Right lobe of liver (tissue), 6 donors: Measurements from ENCODE around the gene TRMO. TPM values are rescaled to one million over a fixed set of nuclear protein-coding genes. Genes with fewer than 3 reads are reported as not detected.

ENCODE experiments used
- ATAC-seq, 4 donors: fragments of 200-7000 bp; cut with Tn5 transposase; one replicate each; pipeline ENCODE4 v1.9.1; 2020; ENCODE audit warnings: mild to moderate bottlenecking in 4 of 4, moderate library complexity in 4 of 4
- DNase-seq, 3 donors: peaks; one replicate each; pipeline ENCODE4 v3.0.0-alpha.2; 2020
- H3K27ac ChIP-seq, 3 donors: fragments of 200-600 bp; one replicate each; pipeline ENCODE4 v1.8.0; 2022
- H3K27me3 ChIP-seq, 2 donors: fragments of 200-600 bp; one replicate each; pipeline ENCODE4 v1.8.0; 2022
- H3K36me3 ChIP-seq, 4 donors: fragments of 200-600 bp; sonication (generic) in 1 of 4; one replicate each; pipeline versions ENCODE4 v1.5.1 to v1.8.0; 2017 to 2022; ENCODE audit warnings: control low read depth in 1 of 4
- H3K4me1 ChIP-seq, 4 donors: fragments of 200-600 bp; sonication (generic) in 1 of 4; one replicate each; pipeline versions ENCODE4 v1.5.1 to v1.8.0; 2017 to 2022; ENCODE audit warnings: control low read depth in 1 of 4
- H3K4me3 ChIP-seq, 3 donors: fragments of 200-600 bp; one replicate each; pipeline ENCODE4 v1.8.0; 2022
- H3K9me3 ChIP-seq, 4 donors: fragments of 200-600 bp; sonication (generic) in 1 of 4; one replicate each; pipeline versions ENCODE4 v1.5.1 to v1.8.0; 2017 to 2022; ENCODE audit warnings: control low read depth in 1 of 4
- CTCF ChIP-seq, 4 donors: fragments of 200-600 bp in 3 of 4; fragments of 450-650 bp in 1 of 4; IDR thresholded peaks; one replicate each; pipeline versions ENCODE4 v1.5.1 to v1.8.0; 2016 to 2022; ENCODE audit warnings: antibody characterized with exemption in 4 of 4, mild to moderate bottlenecking in 2 of 4
- POLR2A ChIP-seq: fragments of 450-650 bp; IDR thresholded peaks from one replicate; pipeline ENCODE4 v1.6.1; 2017; ENCODE audit warnings: antibody characterized with exemption, mild to moderate bottlenecking
- WGBS: methylation state at CpG from one replicate; pipeline ENCODE4 v1.1.6; 2018; ENCODE audit warnings: low coverage, low lambda C conversion rate; ENCODE audit not compliant: insufficient coverage; ENCODE audit errors: missing lambda C conversion rate; 5-methylcytosine and 5-hydroxymethylcytosine counted together
- intact Hi-C, 2 donors: fragments of 100-400 bp; cut with DNase I; formaldehyde crosslinking; loops; one replicate each; pipeline versions ENCODE4 v1.11.2 to v1.14.1; 2022
- total RNA-seq, 6 experiments: library from RNA; depleted of rRNA in 2 of 6; stranded (reverse); fragments of >200 nt in 2 of 6; fragmentation: NEBNext Ultra II Directional in 3 of 6; extraction: Animal tissue kit (Norgen Biotek cat#: 25700) in 3 of 6; gene quantifications; one replicate each; pipeline versions ENCODE4 v1.1.0 to v1.2.4, GENCODE V29; 2016 to 2023
- donor health status: DM: no; HTN: yes; CAD: no.
- donor health status: DM: no; HTN: no; CAD: no.
- donor health status: DM: no; HTN: no; CAD: no.
- donor health status: DM: no; HTN: yes; CAD: no.
- donor health status: DM: no; HTN: yes; CAD: no.

Gene TRMO
- total RNA-seq, 6 experiments from 2014 or later = 5.7 to 14.7 (median 8.3) TPM

- TF ChIP-seq POLR2A (no peak), CTCF (IDR thresholded peaks at IDR 0.05) (no peak)
- DNase-seq (no peak), ATAC-seq (no peak)
- no peaks in the 10 kb centered on the region for H3K9me3 ChIP-seq
- H3K27me3 ChIP-seq = no peaks in the 10 kb centered on the region
- H3K4me1 ChIP-seq = peaks cover 0 to 3% (median 0%) of the 10 kb centered on the region in 4 donors
- H3K4me3 ChIP-seq = no peak overlapping the region
- no peaks in the 10 kb centered on the region for H3K36me3 ChIP-seq
- WGBS = 90% methylated on average over 1 of the region's 1 CpG
- intact Hi-C loops = loop anchor here in 1 of 2 donors (10.0 kb wide), 1 partner anchor 180 kb away; no protein-coding TSS in a partner anchor
- no peak overlapping the region for H3K27ac ChIP-seq
These were observed 27.1 kb downstream of the TRMO start for GRCh38 chr9:97895211-97895610.

- H3K9me3 ChIP-seq = no peaks in the 10 kb centered on the region
- DNase-seq (no peak), ATAC-seq (no peak)
- 71% methylated on average over 2 of the region's 2 CpGs for WGBS
- H3K4me3 ChIP-seq = no peak overlapping the region
- no peaks in the 10 kb centered on the region for H3K4me1 ChIP-seq
- intact Hi-C loops = loop anchor here in 1 of 2 donors (10.0 kb wide), 1 partner anchor 178 kb away; no protein-coding TSS in a partner anchor
- no peaks in the 10 kb centered on the region for H3K36me3 ChIP-seq
- TF ChIP-seq POLR2A (no peak), CTCF (IDR thresholded peaks at IDR 0.05) (no peak)
- H3K27ac ChIP-seq = no peak overlapping the region
- H3K27me3 ChIP-seq = no peaks in the 10 kb centered on the region
These were observed 29.9 kb downstream of the TRMO start for GRCh38 chr9:97892421-97892820.

GRCh38 chr9:97891736-97892135, 30.6 kb downstream of the TRMO start:
- ATAC-seq (no peak), DNase-seq (no peak)
- H3K27ac ChIP-seq = no peak overlapping the region
- TF ChIP-seq POLR2A = no peak
- no peak for TF ChIP-seq CTCF (IDR thresholded peaks at IDR 0.05)
- H3K4me1 ChIP-seq = no peaks in the 10 kb centered on the region
- intact Hi-C loops = loop anchor here in 1 of 2 donors (10.0 kb wide), 1 partner anchor 177 kb away; no protein-coding TSS in a partner anchor
- H3K9me3 ChIP-seq = no peaks in the 10 kb centered on the region
- 67% methylated on average over 1 of the region's 5 CpGs for WGBS
- no peak overlapping the region for H3K4me3 ChIP-seq
- H3K27me3 ChIP-seq = no peaks in the 10 kb centered on the region
- H3K36me3 ChIP-seq = no peaks in the 10 kb centered on the region

GRCh38 chr9:97889941-97890887, 32.1 kb downstream of the TRMO start:
- TF ChIP-seq POLR2A = no peak
- TF ChIP-seq CTCF (IDR thresholded peaks at IDR 0.05) = peak; percentile 29 to 73 (median 60)
- no peaks in the 10 kb centered on the region for H3K27me3 ChIP-seq
- H3K4me3 ChIP-seq = no peak overlapping the region
- no peaks in the 10 kb centered on the region for H3K9me3 ChIP-seq
- peak in 2 of 3 donors; percentile 38 to 47 for DNase-seq
- 39% methylated on average over 6 of the region's 9 CpGs for WGBS
- H3K4me1 ChIP-seq = no peaks in the 10 kb centered on the region
- no peaks in the 10 kb centered on the region for H3K36me3 ChIP-seq
- intact Hi-C loops = loop anchor here in 1 of 2 donors (10.0 kb wide), 1 partner anchor 175 kb away; no protein-coding TSS in a partner anchor
- peak; percentile 41 to 56 (median 50) for ATAC-seq
- H3K27ac ChIP-seq = no peak overlapping the region
